ENCODE measurements around the gene TYROBP.

DNA sequence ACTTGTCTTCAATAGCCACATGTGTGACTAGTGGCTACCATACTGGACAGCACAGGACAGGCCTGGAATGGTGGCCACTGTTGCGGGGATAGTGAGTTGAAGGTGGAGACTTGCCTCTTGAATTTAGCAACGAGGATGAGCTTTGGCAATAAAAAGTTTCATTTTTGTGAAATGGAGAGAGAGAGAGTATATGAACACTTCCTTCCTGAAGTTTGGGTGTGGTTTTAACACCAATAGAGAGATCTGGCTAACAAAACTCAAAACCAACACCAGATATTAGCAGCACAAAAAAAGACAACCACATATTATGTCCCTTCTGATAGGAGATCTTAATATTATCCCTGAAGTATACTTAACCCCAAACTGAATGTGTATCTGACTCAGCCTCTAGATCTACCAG is 21.8 kb upstream of the TYROBP start:
- no peak for TF ChIP-seq ZNF274 (IDR thresholded peaks at IDR 0.05; ENCODE audit: low read depth, low read length)
- TF ChIP-seq YY1 (IDR thresholded peaks at IDR 0.05; ENCODE audit: insufficient read depth, insufficient read length): no peak
